Endothelial cell (in vitro differentiated cells): ENCODE measurements around the gene ST8SIA5. TPM values are rescaled to one million over a fixed set of nuclear protein-coding genes. Genes with fewer than 3 reads are reported as not detected.

Experiments used
- DNase-seq: peaks from one replicate; pipeline ENCODE4 v3.0.0; 2021; ENCODE audit warnings: low spot score
- H3K27ac Mint-ChIP-seq: one replicate; pipeline ENCODE4 v1.8.0; 2021; ENCODE audit warnings: mixed read lengths, inconsistent platforms; ENCODE audit not compliant: unreplicated experiment
- H3K27me3 Mint-ChIP-seq: one replicate; pipeline ENCODE4 v1.8.0; 2021; ENCODE audit warnings: mild to moderate bottlenecking, moderate library complexity, mixed read lengths, inconsistent platforms; ENCODE audit not compliant: unreplicated experiment
- H3K36me3 Mint-ChIP-seq: one replicate; pipeline ENCODE4 v1.8.0; 2021; ENCODE audit warnings: mild to moderate bottlenecking, low read depth, mixed read lengths, inconsistent platforms; ENCODE audit not compliant: unreplicated experiment
- H3K4me1 Mint-ChIP-seq: one replicate; pipeline ENCODE4 v1.8.0; 2021; ENCODE audit warnings: mild to moderate bottlenecking, mixed read lengths, inconsistent platforms; ENCODE audit not compliant: unreplicated experiment
- H3K4me3 Mint-ChIP-seq: one replicate; pipeline ENCODE4 v1.8.0; 2021; ENCODE audit warnings: mild to moderate bottlenecking, mixed read lengths, inconsistent platforms; ENCODE audit not compliant: unreplicated experiment
- H3K9me3 Mint-ChIP-seq: one replicate; pipeline ENCODE4 v1.8.0; 2021; ENCODE audit warnings: mixed read lengths, inconsistent platforms; ENCODE audit not compliant: unreplicated experiment
- total RNA-seq: library from RNA; stranded (reverse); fragmentation: NEBNext Ultra II Directional; extraction: Animal tissue kit (Norgen Biotek cat#: 25700); gene quantifications from one replicate; pipeline ENCODE4 v1.2.1, GENCODE V29; 2021; ENCODE audit not compliant: unreplicated experiment
- TF ChIP-seq, protein P1 (sequence below): fragments of 200-600 bp; sonication (generic); IDR thresholded peaks from one replicate; pipeline ENCODE4 v1.5.0; 2021; ENCODE audit warnings: antibody characterized with exemption; ENCODE audit not compliant: unreplicated experiment

The ST8SIA5 gene
- total RNA-seq, 1 donor from 2014 or later = 0.49 TPM

DNA sequence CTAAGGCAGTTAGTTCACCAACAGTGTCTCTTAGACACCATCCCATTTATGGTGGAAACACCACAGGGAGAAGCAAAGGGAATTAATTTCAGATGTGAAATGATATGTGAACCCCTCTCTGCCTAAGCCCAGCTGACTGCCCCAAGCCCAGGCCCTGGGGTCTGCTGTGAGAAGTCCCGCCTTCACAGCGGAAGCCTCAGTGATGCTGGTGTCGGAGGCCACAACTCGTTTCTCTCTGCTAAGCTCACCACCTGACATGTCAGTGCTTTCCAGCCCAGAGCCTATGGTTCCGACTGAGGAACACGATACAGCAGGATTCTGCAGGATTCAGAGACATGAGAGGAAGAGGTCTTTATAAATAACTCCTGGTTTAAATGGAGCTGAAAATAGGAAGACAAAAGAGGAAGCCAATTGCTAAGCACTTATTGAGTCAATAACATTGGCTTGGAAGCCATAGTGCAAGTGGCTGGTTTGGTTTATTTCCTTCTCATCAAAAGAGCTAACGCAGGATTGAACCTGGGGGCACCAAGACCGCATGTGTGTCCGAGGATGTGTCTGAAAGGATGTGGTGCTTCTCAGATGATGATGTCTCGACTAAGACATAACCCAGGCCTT, 78.0 kb downstream of the ST8SIA5 start:
- H3K4me1 Mint-ChIP-seq = no peaks in the 10 kb centered on the region
- no peak overlapping the region for H3K27ac Mint-ChIP-seq
- no peaks in the 10 kb centered on the region for H3K36me3 Mint-ChIP-seq
- H3K27me3 Mint-ChIP-seq = peaks cover 4% of the 10 kb centered on the region
- DNase-seq = no peak
- TF ChIP-seq, protein P1, sequence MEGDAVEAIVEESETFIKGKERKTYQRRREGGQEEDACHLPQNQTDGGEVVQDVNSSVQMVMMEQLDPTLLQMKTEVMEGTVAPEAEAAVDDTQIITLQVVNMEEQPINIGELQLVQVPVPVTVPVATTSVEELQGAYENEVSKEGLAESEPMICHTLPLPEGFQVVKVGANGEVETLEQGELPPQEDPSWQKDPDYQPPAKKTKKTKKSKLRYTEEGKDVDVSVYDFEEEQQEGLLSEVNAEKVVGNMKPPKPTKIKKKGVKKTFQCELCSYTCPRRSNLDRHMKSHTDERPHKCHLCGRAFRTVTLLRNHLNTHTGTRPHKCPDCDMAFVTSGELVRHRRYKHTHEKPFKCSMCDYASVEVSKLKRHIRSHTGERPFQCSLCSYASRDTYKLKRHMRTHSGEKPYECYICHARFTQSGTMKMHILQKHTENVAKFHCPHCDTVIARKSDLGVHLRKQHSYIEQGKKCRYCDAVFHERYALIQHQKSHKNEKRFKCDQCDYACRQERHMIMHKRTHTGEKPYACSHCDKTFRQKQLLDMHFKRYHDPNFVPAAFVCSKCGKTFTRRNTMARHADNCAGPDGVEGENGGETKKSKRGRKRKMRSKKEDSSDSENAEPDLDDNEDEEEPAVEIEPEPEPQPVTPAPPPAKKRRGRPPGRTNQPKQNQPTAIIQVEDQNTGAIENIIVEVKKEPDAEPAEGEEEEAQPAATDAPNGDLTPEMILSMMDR = no peak
- no peak overlapping the region for H3K4me3 Mint-ChIP-seq
- H3K9me3 Mint-ChIP-seq = no peaks in the 10 kb centered on the region

DNA sequence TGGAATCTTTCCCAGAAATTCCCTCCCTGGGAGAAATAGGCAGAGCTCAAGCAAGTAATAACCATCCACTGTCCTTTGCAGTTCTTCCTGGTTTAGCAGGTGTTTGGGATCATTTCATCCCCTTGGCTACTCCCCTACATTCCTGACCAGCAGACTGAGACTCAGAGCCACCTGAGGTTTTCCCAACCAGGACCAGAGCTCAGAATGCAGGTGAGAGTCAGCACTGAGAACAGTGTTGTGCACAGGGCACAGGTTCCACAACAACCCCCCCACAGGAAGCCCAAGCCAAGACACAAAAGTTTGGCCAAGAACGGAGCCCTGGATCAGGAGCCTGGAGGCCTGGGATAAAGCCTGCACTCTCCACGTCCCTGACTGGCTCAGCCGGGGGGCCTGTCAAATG, 78.8 kb downstream of the ST8SIA5 start:
- Mint-ChIP-seq H3K36me3 (no peaks in the 10 kb centered on the region), H3K9me3 (no peaks in the 10 kb centered on the region), H3K27me3 (peaks cover 4% of the 10 kb centered on the region), H3K4me1 (no peaks in the 10 kb centered on the region), H3K27ac (no peak overlapping the region), H3K4me3 (no peak overlapping the region)
- TF ChIP-seq, protein P1 = no peak
- no peak for DNase-seq

DNA sequence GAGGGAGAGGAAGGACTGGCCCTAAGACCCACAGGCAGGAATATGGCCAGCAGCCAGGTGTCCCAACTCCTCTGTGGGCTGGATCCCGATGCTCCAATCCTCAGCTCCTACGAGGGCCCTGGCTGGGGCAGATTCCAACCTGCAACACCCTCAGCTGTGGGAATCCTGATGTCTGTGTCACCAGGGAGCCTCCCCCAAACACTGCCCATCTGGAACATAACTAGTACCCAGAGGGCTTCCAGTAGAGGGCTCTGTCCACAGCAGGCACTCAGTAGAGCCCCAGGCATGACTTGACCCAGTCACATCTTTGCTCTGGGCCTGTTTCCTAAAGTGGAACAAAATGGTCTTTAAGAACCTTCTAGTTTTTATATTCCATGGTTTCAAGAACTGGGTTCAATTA, 79.2 kb downstream of the ST8SIA5 start:
- Mint-ChIP-seq H3K9me3 (no peaks in the 10 kb centered on the region), H3K27me3 (peaks cover 4% of the 10 kb centered on the region), H3K36me3 (no peaks in the 10 kb centered on the region), H3K27ac (no peak overlapping the region), H3K4me3 (no peak overlapping the region), H3K4me1 (no peaks in the 10 kb centered on the region)
- DNase-seq = no peak
- TF ChIP-seq, protein P1 = no peak

DNA sequence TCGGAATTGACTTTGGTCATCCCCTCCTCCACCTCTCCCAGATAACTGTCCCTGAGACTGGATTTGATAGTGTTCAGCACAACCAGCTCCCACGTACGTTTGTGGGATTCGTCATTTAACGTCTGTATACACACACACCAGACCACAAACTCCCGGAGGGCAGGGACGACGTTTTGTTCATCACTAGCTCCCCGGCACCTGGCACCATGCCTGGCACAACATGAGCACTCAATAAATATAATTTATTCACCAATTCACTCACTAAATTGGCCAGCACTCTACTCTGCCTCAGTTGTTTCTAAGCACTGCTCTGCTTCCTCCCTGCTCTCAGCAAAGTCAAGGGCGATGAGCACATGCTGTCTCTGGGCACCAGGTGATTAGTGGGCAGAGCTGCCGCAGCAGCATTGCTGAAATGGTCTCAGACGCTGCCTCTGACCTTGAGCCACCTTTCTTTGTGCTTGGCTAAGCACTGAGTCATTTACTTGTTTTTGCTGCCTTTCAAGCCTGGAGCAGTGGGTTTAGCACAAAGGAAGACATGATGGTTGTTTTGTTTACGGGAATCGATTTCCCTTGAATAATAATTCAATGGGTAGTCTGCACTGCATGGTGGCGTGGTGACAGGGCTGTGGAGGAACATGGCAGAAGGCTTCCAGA, 80.5 kb downstream of the ST8SIA5 start:
- Mint-ChIP-seq H3K27ac (no peak overlapping the region), H3K36me3 (no peaks in the 10 kb centered on the region), H3K9me3 (no peaks in the 10 kb centered on the region), H3K4me1 (no peaks in the 10 kb centered on the region), H3K27me3 (peaks cover 4% of the 10 kb centered on the region), H3K4me3 (no peak overlapping the region)
- no peak for DNase-seq
- TF ChIP-seq, protein P1 = no peak

DNA sequence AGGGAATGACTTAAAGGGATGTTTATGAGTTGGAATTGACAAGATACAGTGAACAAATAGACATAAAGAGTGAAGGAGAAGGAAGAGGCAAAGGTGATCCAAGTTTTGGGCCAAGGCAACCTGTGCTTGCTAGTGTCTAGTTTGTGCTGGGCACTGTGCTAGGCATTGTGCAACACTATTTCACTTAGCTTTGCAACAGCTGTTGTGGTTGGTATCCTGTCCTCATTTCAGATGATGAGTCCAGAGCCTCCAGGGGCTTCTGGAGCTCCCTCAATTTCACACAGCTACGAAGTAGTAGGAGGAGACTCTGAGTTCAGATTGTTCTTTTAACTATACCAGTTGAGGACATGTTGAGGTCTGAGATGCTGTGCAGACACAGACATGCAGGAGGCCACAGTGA, 81.7 kb downstream of the ST8SIA5 start:
- no peaks in the 10 kb centered on the region for H3K9me3 Mint-ChIP-seq
- H3K27ac Mint-ChIP-seq = no peak overlapping the region
- DNase-seq = no peak
- H3K36me3 Mint-ChIP-seq = no peaks in the 10 kb centered on the region
- H3K4me3 Mint-ChIP-seq = no peak overlapping the region
- no peaks in the 10 kb centered on the region for H3K4me1 Mint-ChIP-seq
- TF ChIP-seq, protein P1 = no peak
- peaks cover 4% of the 10 kb centered on the region for H3K27me3 Mint-ChIP-seq
